Thoracic aorta (tissue), 2 donors: Measurements from ENCODE around the gene KCNIP4. TPM values are rescaled to one million over a fixed set of nuclear protein-coding genes. Genes with fewer than 3 reads are reported as not detected.

ENCODE experiments used
- ATAC-seq: fragments of 150-250 bp; one replicate; pipeline ENCODE4 v1.8.0; 2017; ENCODE audit warnings: low read depth; ENCODE audit not compliant: insufficient number of reproducible peaks, low FRiP score
- DNase-seq: peaks from one replicate; pipeline ENCODE4 v3.0.0-alpha.2; 2020; ENCODE audit warnings: low spot score
- H3K27ac ChIP-seq, 2 donors: fragments of 200-600 bp; sonication (generic); 1 replicate in 1 of 2; 2 replicates in 1 of 2; pipeline ENCODE4 v1.5.1; 2016; ENCODE audit warnings: mild to moderate bottlenecking in 2 of 2, moderate library complexity in 2 of 2
- H3K27me3 ChIP-seq: fragments of 200-600 bp; sonication (generic); replicated peaks from 2 replicates; pipeline ENCODE4 v1.6.0; 2016; ENCODE audit warnings: mild to moderate bottlenecking; ENCODE audit not compliant: insufficient read depth
- H3K36me3 ChIP-seq: fragments of 200-600 bp; sonication (generic); one replicate; pipeline ENCODE4 v1.5.1; 2016
- H3K4me1 ChIP-seq, 2 donors: fragments of 200-600 bp; sonication (generic); 1 replicate in 1 of 2; 2 replicates in 1 of 2; pipeline versions ENCODE4 v1.5.1 to v1.6.0; 2016; ENCODE audit warnings: low read depth in 2 of 2, mild to moderate bottlenecking in 1 of 2; ENCODE audit not compliant: control insufficient read depth in 1 of 2
- H3K4me3 ChIP-seq: fragments of 200-600 bp; sonication (generic); 2 replicates; pipeline ENCODE4 v1.5.1; 2016; ENCODE audit warnings: mild to moderate bottlenecking
- H3K9me3 ChIP-seq: fragments of 200-600 bp; sonication (generic); 2 replicates; pipeline ENCODE4 v1.5.1; 2016
- CTCF ChIP-seq: fragments of 200-600 bp; sonication (generic); IDR thresholded peaks from one replicate; pipeline ENCODE4 v1.5.1; 2019; ENCODE audit warnings: antibody characterized with exemption
- total RNA-seq, 2 donors: library from RNA; depleted of rRNA; stranded (reverse); fragments of >200 nt; gene quantifications; one replicate each; pipeline versions ENCODE4 v1.1.0 to v1.2.3, GENCODE V29; 2016

KCNIP4 gene
- total RNA-seq, 2 donors from 2014 or later, result not detected

GRCh38 chr4:20890761-20891160 lies 1057.8 kb downstream of the KCNIP4 start:
- no peak for TF ChIP-seq CTCF
- Histone ChIP-seq H3K4me1 (no peaks in the 10 kb centered on the region), H3K27ac (no peak overlapping the region), H3K9me3 (no peaks in the 10 kb centered on the region), H3K36me3 (no peaks in the 10 kb centered on the region), H3K27me3 (no peaks in the 10 kb centered on the region), H3K4me3 (no peak overlapping the region)
- no peak for DNase-seq
- no peak for ATAC-seq

- Histone ChIP-seq H3K4me1 (no peaks in the 10 kb centered on the region), H3K4me3 (no peak overlapping the region), H3K27me3 (no peaks in the 10 kb centered on the region), H3K36me3 (no peaks in the 10 kb centered on the region), H3K27ac (no peak overlapping the region), H3K9me3 (no peaks in the 10 kb centered on the region)
- ATAC-seq (no peak), DNase-seq (no peak)
- no peak for TF ChIP-seq CTCF
Measured at GRCh38 chr4:20889901-20890300, 1058.7 kb downstream of the KCNIP4 start.

GRCh38 chr4:20883677-20884076 lies 1064.9 kb downstream of the KCNIP4 start:
- Histone ChIP-seq H3K4me1 (no peaks in the 10 kb centered on the region), H3K27ac (no peak overlapping the region), H3K4me3 (no peak overlapping the region), H3K36me3 (no peaks in the 10 kb centered on the region), H3K9me3 (no peaks in the 10 kb centered on the region), H3K27me3 (no peaks in the 10 kb centered on the region)
- no peak for TF ChIP-seq CTCF
- DNase-seq (no peak), ATAC-seq (no peak)

GRCh38 chr4:20883231-20883630 lies 1065.3 kb downstream of the KCNIP4 start:
- H3K4me1 ChIP-seq, result no peaks in the 10 kb centered on the region
- no peaks in the 10 kb centered on the region for H3K27me3 ChIP-seq
- no peak for DNase-seq
- H3K4me3 ChIP-seq, result no peak overlapping the region
- no peak overlapping the region for H3K27ac ChIP-seq
- ATAC-seq, result no peak
- H3K9me3 ChIP-seq, result no peaks in the 10 kb centered on the region
- no peaks in the 10 kb centered on the region for H3K36me3 ChIP-seq
- TF ChIP-seq CTCF, result no peak

- ATAC-seq (no peak), DNase-seq (no peak)
- Histone ChIP-seq H3K27me3 (no peaks in the 10 kb centered on the region), H3K4me1 (no peaks in the 10 kb centered on the region), H3K9me3 (no peaks in the 10 kb centered on the region), H3K36me3 (no peaks in the 10 kb centered on the region), H3K4me3 (no peak overlapping the region), H3K27ac (no peak overlapping the region)
- TF ChIP-seq CTCF, result no peak
Measured at GRCh38 chr4:20882500-20882899, 1066.1 kb downstream of the KCNIP4 start.
